Measurements from ENCODE around the gene ACBD6.

The ACBD6 gene

DNA sequence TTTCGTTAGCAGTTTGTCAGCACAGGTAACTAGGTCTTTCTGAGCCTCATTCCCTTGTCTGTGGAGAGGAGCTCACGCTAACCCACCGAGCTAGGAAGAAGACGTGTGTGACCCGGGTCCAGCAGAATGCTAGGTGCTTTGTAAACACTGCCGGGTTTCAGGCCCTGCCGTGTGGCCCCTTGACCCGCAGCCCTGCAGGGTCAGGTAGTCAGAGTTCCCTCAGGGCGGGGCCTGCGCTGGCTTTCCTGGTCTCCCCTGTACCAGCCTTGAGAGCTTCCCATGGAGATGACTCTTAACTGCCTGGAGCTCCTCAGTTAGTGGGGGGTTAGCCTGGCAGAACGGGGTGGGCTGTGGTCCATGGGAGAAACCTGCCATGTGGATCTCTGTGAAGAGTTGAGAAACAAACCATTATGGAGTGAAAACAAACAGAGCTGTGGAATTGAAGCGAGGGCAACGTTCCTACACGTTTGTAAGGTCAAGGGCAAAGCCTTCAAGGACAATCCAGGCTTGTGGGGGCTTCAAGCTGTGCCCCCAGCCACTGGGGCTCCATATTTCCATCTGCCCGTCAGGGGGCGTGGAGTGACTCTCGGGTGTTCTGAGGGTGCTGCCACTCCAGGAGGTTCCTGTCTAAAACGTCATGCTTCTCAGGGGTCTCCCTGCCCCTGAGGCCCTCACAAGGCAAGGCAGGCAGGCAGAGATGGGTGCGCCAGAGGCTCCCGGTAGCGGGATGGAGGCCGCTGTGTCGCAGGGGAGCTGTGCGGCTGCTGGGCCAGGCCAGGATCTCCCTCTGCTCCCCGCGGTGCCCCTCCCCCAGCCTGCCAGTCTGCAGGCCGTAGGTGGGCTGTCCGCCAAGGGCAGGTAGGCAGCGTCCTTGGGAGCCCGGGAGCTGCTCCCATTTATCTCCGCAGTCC is 248.5 kb downstream of the ACBD6 start:
- no peak overlapping the region for H3K9ac ChIP-seq (ENCODE audit: low read length)
- no peaks in the 10 kb centered on the region for H3K9me2 ChIP-seq (ENCODE audit: low read depth, low read length)
- H3F3A ChIP-seq (ENCODE audit: insufficient read depth, low read length), result no peaks in the 10 kb centered on the region
- H3K9me3 ChIP-seq (ENCODE audit: low read length), result no peaks in the 10 kb centered on the region
- no peaks in the 10 kb centered on the region for H3K36me3 ChIP-seq (ENCODE audit: insufficient read depth, low read length)
- H3K4me1 ChIP-seq (ENCODE audit: insufficient read depth, low read length, severe bottlenecking), result no peaks in the 10 kb centered on the region
- peaks cover 16% of the 10 kb centered on the region; the same call in 1 of the 2 replicates for H3K27me3 ChIP-seq (ENCODE audit: insufficient read depth, low read length)
- H3K4me3 ChIP-seq (ENCODE audit: low read depth, low read length, poor library complexity, severe bottlenecking), result no peak overlapping the region
- TF ChIP-seq EZH2 (IDR thresholded peaks at IDR 0.05; ENCODE audit: borderline replicate concordance, low read length), result no peak
- H3K27ac ChIP-seq (ENCODE audit: low read depth, low read length, poor library complexity, severe bottlenecking), result no peak overlapping the region
- H4K20me1 ChIP-seq (ENCODE audit: insufficient read depth, low read length), result no peaks in the 10 kb centered on the region
- H3K79me2 ChIP-seq (ENCODE audit: insufficient read depth, low read length), result no peaks in the 10 kb centered on the region
- H2AFZ ChIP-seq (ENCODE audit: low read length), result no peak overlapping the region
- H3K4me2 ChIP-seq (ENCODE audit: low read length), result no peak overlapping the region

GRCh38 chr1:180252638-180253536 is 249.5 kb downstream of the ACBD6 start:
- no peaks in the 10 kb centered on the region for H4K20me1 ChIP-seq (ENCODE audit: insufficient read depth, low read length)
- no peaks in the 10 kb centered on the region for H3K9me2 ChIP-seq (ENCODE audit: low read depth, low read length)
- TF ChIP-seq CTCF (IDR thresholded peaks at IDR 0.05; ENCODE audit: low read length) (peak; percentile 93), EZH2 (IDR thresholded peaks at IDR 0.05; ENCODE audit: borderline replicate concordance, low read length) (no peak)
- H3K4me3 ChIP-seq (ENCODE audit: low read depth, low read length, poor library complexity, severe bottlenecking), result no peak overlapping the region
- H3K9ac ChIP-seq (ENCODE audit: low read length), result no peak overlapping the region
- H3K4me2 ChIP-seq (ENCODE audit: low read length), result no peak overlapping the region
- H3K27me3 ChIP-seq (ENCODE audit: insufficient read depth, low read length), result peaks cover 16% of the 10 kb centered on the region; the same call in 1 of the 2 replicates
- no peaks in the 10 kb centered on the region for H3K79me2 ChIP-seq (ENCODE audit: insufficient read depth, low read length)
- no peaks in the 10 kb centered on the region for H3K36me3 ChIP-seq (ENCODE audit: insufficient read depth, low read length)
- H3K27ac ChIP-seq (ENCODE audit: low read depth, low read length, poor library complexity, severe bottlenecking), result no peak overlapping the region
- H2AFZ ChIP-seq (ENCODE audit: low read length), result no peak overlapping the region
- H3K4me1 ChIP-seq (ENCODE audit: insufficient read depth, low read length, severe bottlenecking), result no peaks in the 10 kb centered on the region
- no peaks in the 10 kb centered on the region for H3F3A ChIP-seq (ENCODE audit: insufficient read depth, low read length)
- H3K9me3 ChIP-seq (ENCODE audit: low read length), result no peaks in the 10 kb centered on the region

GRCh38 chr1:180251526-180252305 is 250.7 kb downstream of the ACBD6 start:
- Histone ChIP-seq H4K20me1 (ENCODE audit: insufficient read depth, low read length) (no peaks in the 10 kb centered on the region), H3K27me3 (ENCODE audit: insufficient read depth, low read length) (peaks cover 14% of the 10 kb centered on the region; the same call in 1 of the 2 replicates), H3K27ac (ENCODE audit: low read depth, low read length, poor library complexity, severe bottlenecking) (no peak overlapping the region), H3K4me2 (ENCODE audit: low read length) (no peak overlapping the region), H3K4me1 (ENCODE audit: insufficient read depth, low read length, severe bottlenecking) (no peaks in the 10 kb centered on the region), H2AFZ (ENCODE audit: low read length) (no peak overlapping the region), H3K79me2 (ENCODE audit: insufficient read depth, low read length) (no peaks in the 10 kb centered on the region), H3K36me3 (ENCODE audit: insufficient read depth, low read length) (no peaks in the 10 kb centered on the region), H3K9ac (ENCODE audit: low read length) (no peak overlapping the region), H3K9me2 (ENCODE audit: low read depth, low read length) (no peaks in the 10 kb centered on the region), H3F3A (ENCODE audit: insufficient read depth, low read length) (no peaks in the 10 kb centered on the region), H3K9me3 (ENCODE audit: low read length) (no peaks in the 10 kb centered on the region), H3K4me3 (ENCODE audit: low read depth, low read length, poor library complexity, severe bottlenecking) (no peak overlapping the region)
- no peak for TF ChIP-seq EZH2 (IDR thresholded peaks at IDR 0.05; ENCODE audit: borderline replicate concordance, low read length)
- no peak for TF ChIP-seq CTCF (IDR thresholded peaks at IDR 0.05; ENCODE audit: low read length)
